GM19043 (cell line): Measurements from ENCODE around the gene ZNF576.
A peak's percentile ranks its signal among the peaks of the same experiment; 100 is the strongest.
"Not testable (repeated sequence)": the region's sequence is repeated elsewhere in the genome, so short reads cannot be mapped to it uniquely, and the experiment has no call there.

ENCODE experiments used
- ATAC-seq: cut with Tn5 transposase; IDR thresholded peaks from one replicate; pipeline ENCODE4 v1.9.1; 2021; ENCODE audit warnings: low read depth; ENCODE audit not compliant: unreplicated experiment

The ZNF576 gene, protein sequence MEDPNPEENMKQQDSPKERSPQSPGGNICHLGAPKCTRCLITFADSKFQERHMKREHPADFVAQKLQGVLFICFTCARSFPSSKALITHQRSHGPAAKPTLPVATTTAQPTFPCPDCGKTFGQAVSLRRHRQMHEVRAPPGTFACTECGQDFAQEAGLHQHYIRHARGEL

DNA sequence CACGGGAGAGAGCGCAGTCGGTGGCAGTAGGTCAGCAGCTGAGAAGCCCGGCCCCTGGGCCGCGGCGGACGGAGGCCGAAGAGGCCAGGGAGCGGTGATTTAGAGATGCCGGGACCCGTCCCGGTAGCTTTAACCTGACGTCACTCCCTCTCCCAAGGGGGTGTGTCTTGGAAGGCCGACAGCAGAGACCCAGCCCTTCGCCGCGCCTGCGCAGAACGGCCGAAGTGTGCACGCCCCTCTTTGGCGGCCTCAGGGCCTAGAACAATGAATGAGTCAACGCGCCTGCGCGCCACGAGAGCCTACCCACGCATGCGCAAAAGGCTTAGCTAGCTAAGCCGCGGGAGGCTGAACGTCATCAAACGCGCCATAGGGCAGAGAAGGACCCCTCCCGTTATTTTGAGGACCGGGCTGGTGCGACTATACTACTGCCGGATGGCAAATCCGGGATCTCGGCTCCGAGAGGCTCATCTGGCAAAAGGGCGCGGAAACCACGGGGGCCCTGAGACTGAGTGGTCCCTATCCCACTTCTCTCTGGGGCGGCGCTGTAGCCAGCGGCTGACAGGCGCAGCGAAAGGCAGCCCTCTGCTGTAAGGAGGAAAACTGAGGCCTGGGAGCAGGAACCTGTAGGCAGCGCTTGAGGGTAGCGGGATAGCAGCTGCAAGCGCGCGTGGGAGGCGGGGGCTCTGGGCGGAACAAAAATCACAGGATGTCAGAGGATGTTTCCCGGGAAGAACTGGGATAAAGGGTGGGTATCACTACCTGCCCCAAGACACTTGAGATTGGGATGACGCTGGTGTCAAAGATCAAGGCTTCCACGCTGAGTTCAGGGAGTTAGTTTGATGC, at the start of gene ZNF576, which contains the start of gene IRGQ:
Gene ZNF576, plus strand, starts transcription at position 597 of the 843 bp plus-strand sequence. CDS start 514 bp downstream, outside the sequence.
Gene IRGQ, minus strand, starts transcription at position 136 of the 843 bp plus-strand sequence. CDS start 796 bp downstream, outside the sequence.
- ATAC-seq = peak; percentile 81

DNA sequence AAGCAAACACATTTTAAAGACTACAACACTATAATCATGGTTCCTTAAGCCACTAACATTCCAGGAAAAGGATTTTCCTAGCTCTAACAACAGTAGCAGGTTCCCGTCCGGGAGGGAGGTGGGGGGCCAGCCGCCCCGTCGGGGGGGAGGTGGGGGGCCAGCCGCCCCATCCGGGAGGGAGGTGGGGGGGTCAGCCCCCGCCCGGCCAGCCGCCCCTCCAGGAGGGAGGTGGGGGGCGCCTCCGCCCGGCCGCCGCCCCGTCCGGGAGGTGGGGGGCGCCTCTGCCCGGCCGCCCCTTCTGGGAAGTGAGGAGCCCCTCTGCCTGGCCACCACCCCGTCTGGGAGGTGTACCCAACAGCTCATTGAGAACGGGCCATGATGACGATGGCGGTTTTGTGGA, 48.5 kb upstream of the ZNF576 start:
- ATAC-seq = not testable (repeated sequence)

DNA sequence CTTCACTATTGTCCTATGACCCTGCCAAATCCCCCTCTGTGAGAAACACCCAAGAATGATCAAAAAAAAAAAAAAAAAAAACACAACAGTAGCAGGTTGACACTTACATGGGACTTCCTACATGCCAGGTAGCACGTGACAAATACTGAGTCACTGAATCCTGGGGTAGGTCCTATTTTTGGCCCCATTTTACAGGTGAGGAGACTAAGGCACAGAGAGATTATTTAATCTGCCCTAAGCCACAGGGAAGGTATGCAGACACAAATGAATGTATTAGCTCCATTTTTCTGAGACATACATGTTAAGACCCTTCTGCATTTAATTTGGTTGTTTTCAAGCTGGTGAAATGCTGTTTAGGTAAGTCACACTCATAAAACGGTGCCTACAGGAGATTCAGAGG, 47.7 kb upstream of the ZNF576 start:
- ATAC-seq = no peak

DNA sequence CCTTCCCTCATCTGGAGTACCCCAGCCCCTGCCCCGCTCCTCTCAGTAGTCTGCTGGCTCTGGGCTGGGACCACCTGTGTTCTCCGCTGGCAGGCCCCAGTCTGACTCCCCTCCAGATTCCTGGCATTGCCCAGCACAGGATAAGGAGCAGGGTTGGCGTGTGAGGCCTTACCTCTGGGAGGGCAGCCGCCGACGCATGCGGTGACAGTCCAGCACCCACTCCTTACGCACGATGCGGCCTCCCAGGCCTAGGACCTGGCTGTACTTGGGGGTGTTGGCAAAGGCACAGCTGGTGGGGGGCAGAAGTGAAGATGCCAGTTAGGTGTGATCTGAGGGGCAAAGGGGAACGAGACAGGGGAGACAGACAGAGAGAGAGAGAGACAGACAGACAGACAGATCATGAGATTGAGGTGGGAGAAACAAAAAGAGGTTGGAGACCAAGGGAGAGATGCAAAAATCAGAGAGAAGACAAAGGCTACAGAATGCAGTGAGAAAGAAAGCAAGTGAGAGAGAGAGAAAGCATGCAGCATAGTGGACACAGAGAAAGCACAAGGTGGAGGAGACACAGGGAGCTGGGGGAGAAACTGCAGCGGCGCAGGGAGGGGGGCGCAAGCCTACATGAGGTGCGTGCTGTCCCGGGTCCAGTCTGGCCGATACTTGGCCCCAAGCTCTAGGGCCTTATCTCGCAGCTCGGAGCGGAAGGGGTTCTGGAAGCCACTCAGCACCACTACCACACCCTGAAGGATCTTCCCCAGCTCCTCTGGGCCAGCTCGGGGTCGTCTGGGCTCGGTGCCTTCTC, 44.8 kb upstream of the ZNF576 start:
- ATAC-seq = no peak

DNA sequence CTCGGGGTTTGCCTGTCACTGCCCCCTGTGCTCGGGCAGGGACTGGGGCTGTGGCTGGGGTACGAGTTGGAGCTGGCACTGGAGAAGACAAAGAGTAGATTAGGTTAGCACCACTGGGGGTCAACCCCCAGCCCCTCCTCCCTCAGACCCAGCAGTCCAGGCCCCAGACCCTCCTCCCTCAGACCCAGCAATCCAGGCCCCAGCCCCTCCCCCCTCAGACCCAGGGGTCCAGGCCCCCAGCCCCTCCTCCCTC, 44.3 kb upstream of the ZNF576 start:
- ATAC-seq = no peak

DNA sequence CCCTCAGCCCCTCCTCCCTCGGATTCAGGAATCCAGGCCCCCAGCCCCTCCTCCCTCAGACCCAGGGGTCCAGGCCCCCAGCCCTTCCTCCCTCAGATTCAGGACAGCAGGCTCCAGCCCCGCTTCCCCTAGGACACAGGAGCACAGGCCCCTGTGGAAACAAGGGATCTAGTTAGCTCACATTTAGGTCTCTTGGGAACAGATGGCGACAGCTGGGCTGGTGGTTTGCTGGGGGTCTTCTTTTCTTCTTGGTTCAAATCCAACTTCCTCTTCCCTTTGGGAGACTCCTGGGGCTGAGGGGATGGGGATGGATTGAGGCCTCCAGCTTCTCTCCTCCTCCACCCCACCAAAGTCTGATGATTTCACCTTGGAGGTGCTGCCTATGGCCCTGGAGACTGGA, 43.8 kb upstream of the ZNF576 start:
- no peak for ATAC-seq

DNA sequence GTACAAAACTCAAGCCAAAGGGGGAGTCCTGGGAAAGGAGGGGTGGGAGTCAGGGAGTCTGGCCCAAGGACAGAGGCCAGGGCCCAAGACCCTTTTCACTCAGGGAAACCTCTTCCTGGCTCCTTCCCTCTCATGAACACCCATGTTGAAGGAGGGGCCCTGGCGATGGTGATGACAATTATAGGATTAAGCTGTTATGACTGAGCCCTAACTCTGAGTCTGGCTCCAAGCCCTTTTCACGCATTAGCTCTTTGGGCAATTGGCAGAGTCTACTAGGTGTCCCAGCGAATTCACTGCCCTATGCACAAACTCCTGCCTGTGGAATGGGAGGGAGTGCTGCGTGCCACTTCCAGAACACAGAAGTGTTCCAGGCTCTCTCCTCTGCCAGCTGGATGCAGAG, 42.7 kb upstream of the ZNF576 start:
- no peak for ATAC-seq

DNA sequence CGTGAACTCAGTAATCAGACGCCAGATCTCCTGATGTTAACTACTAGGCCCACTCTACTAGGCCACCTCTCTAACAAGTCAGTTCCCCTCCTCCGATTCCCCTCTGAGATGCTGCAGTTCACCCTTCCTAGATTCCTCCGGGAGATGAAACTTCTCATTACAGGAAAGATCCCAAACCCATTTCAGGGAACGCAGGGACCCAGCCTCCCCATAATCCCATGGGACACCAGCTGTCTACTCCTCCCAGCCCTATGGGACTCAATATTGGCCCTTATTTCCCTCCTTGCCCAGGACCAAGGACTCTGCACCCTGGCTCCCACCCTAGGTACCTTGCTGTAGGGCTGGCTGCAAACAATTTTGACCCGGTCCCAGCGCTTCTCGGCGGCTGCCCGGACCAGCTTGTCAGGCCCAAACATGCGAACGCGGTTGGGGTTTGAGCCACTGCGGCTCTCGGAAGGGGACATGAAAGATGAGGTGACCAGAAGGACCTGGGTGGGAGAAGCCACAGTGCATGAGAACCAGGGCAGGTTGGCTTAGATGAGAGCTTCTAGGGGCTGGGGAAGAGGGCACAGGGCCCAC, 42.0 kb upstream of the ZNF576 start:
- ATAC-seq = no peak

DNA sequence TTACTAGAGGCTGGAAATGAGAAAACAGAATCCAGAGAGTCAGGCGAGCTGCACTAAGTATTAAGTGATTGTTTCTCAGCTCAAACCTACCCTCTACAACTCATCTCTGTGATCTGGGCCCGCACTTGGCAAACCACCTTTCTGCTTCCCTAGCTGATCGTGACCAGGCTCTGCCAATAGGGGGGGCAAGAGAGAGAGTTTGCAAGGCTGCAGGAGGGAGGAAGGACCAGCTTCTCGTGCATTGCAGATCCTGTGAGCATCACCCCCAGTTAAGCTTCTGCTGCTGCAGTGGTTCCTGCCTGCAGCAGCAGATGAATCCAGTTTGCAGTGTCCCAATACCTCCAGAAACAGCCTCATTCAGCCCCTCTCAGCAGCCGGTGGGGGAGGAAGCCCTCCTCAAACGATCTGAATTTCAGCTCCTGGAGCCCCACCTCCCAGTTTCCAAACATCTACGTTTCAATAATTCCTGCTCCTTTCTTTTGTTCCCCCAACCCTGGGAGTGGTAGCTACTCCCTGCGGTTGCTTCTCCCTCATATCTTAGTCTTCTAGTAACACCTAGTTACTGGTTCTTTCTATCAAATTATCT, 41.1 kb upstream of the ZNF576 start:
- ATAC-seq = no peak

DNA sequence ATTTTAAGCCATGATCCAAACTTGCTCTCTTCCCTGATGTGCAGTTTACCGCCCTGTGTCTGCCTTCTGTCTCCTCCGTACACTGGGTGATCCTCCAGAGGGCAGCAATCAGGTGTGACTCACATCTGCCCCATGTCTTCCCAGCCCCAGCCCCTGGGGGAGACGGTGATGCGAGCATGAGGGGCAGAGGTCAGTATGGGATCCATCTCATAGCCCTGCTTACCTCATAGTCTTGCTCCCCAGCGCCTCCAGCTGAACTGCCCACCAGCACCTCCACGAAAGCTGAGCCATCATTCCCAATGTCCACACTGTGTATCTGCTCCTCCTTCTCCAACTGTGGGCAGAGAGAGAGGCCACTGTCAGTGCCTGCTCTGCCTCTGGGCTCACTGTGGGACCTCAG, 35.7 kb upstream of the ZNF576 start:
- no peak for ATAC-seq

DNA sequence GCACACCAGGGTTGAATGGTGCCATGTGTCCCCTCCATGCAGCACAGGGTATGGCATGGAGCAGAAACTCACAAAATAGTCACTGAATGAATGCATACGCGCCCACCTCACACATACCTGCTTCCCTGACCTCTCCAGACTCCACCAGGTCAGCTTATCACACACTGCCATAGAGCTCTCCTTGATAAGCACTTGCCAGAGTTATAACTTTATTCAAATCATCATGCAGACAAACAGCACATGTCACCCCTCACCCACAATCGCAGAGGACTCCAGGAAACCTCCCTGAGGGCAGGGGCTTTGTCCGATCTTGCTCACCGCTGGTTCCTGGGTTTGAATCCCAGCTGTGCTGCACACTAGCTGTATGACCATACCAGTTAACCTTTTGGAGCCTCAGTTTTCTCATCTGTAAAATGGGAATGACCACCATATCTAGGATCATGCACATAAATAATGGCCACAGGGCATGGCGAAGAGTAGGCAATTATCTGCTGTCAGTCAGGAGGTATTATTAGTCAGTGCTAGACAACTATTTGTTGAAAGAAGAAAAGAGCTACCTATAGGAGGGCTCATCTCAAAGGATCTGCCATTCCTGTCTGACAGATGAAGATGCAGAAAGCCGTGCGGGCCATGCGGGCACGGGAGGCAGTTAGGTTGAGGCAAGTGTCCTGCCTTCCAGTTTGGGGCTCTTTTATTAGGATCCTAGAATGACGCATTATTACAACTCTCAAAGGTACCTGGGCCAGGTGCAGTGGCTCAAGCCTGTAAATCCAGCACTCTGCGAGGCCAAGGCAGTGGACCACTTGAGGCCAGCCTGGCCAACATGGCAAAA, 35.0 kb upstream of the ZNF576 start:
- ATAC-seq = no peak

DNA sequence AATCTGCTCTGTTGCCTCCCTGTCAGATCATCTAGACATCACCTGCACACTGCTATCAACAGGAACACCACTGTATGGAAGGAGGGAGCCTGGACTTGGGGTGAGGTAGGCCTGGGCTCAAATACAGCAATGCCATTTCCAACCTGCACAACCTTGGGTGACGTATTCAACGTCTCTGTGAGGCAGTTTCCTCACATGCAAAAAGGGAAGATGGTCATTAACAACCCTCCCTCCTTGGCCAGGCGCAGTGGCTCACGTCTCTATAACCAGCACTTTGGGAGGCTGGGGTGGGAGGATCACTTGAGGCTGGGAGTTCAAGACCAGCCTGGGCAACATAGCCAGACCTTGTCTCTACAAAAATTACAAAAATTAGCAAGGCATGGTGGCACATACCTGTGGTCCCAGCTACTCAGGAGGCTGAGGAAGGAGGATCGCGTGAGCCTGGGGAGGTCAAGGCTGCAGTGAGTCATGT, 34.1 kb upstream of the ZNF576 start:
- no peak for ATAC-seq

DNA sequence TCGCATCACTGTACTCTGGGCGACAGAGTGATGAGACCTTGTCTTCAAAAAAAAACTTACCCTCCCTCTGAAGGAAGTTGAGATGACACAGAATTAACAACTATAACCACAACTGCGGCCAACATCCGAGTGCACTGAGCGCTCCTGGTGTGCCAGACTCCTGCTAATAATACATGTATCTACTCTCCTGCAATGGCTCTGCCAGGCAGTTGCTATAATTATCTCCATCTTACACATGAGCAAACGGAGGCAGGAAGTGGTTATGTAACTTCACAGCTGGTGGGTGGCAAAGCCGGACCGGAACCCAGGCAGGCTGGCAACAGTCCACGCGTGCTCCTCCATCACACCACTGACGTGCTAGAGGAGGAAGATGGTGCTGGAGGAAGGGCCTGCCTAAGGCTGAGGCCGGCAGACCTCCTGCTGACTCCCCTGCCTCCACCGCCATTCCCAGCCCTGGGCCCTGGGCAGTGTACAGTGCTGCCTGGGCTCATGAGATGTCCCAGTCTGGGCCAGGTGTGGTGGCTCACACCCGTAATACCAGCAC, 33.6 kb upstream of the ZNF576 start:
- peak; percentile 57 for ATAC-seq

DNA sequence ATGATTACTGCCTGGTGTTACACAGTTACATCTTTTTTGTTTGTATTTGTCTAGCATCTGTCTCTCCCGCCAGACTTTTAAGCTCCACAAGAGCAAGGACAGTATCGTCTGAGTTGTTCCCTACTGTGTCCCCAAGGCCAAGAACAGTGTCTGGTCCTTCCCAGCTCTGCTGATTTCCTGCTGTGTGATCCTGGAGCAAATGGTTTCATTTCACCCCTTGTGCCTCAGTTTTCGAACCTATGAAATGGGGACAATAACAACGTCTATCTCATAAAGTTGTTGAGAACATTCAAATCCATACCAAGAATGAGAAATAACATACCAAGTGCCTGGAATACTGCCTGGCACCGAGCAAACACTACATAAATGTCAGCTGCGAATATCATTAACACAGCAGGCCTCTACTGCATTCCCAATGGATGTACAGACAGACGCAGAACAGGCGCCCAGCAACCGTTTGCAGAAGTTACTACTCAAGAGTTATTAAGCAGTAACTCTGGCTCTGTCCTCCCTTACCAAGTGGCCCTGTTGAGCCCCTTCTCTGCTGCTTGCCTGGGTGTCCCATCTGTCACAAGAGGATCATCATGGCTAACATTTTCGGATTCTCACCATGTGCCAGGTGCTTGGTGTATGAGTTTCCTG, 32.5 kb upstream of the ZNF576 start:
- no peak for ATAC-seq

DNA sequence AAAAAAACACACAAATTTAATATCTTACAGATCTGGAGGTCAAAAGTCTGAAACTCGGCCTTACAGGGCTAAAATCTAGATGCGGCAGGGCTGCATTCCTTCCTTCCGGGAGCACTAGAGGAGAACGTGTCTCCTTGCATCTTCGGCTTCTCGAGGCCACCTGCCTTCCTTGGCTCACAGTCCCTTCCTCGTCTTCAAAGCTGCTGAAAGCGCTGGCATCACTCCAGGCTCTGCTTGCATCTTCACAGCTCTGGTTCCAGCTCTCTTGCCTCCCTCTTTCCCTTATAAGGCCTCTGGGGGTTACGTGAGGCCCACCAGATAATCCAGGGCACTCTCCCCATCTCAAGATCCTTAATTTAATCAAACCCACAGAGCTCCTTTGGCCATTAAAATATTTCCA, 31.6 kb upstream of the ZNF576 start:
- ATAC-seq = no peak

DNA sequence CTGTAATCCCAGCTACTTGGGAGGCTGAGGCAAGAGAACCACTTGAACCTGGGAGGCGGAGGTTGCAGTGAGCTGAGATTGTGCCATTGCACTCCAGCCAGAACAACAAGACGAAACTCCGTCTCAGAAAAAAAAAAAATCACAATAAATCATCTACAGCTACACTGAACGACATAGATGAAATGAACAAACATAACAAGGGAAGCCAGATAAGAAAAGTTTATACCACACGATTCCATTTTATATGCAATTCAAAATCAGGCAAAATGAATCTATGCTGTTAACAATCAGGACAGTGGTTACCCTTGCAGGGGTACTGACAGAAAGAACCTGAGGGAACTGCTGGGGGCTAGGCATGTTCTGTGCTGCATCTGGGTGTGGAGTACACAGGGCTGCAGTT, 26.7 kb upstream of the ZNF576 start:
- ATAC-seq = no peak

DNA sequence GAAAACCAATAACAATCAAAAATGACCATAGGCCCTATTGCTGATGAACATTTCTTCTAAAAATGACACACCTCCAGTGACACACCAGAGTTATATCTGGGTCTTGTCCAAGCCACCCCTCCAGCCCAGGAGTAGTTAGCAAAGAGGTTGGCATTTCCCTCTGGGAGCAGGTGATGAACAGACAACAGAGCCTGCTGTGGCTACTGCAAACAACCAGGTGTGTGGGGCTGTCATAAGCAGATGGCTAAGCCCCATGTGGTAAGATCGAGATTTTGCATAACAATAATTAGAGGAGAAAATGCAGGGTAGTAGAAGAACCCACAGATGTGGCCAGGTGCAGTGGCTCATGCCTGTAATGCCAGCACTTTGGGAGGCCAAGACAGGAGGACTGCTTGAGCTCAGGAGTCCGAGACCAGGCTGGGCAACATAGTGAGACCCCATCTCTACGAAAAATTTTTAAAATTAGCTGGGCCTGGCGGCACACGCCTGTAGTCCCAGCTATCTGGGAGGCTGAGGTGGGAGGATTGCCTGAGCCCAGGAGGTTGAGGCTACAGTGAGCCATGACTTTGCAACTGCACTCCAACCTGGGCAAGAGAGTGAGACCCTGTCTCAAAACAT, 26.1 kb upstream of the ZNF576 start:
- ATAC-seq = no peak

DNA sequence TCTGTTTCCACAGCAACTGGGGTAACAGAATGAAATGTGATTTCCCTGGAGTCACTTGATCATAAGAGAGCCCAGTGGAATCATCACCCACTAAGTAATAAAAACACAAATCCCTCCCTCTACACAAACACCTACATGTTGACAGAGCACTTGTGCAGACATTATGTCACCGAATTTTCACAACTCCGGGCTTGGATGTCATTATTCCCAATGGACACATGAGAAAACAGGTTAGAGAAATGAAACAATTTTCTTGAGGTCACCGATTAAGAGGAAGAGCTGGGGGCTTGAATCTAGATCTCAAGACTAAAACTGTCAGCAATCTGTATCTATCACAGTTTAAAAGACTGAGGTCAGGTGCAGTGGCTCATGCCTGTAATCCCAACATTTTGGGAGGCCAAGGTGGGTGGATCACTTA, 24.2 kb upstream of the ZNF576 start:
- ATAC-seq = no peak
